ENCODE measurements around the gene SCN3A. TPM values are rescaled to one million over a fixed set of nuclear protein-coding genes. Genes with fewer than 3 reads are reported as not detected.

Gene SCN3A
- total RNA-seq, 1 donor from 2014 or later: not detected

GRCh38 chr2:165227571-165227970, 23.7 kb upstream of the SCN3A start:
- H3K9me3 Mint-ChIP-seq (ENCODE audit: unreplicated experiment): no peaks in the 10 kb centered on the region
- TF ChIP-seq, protein P1, sequence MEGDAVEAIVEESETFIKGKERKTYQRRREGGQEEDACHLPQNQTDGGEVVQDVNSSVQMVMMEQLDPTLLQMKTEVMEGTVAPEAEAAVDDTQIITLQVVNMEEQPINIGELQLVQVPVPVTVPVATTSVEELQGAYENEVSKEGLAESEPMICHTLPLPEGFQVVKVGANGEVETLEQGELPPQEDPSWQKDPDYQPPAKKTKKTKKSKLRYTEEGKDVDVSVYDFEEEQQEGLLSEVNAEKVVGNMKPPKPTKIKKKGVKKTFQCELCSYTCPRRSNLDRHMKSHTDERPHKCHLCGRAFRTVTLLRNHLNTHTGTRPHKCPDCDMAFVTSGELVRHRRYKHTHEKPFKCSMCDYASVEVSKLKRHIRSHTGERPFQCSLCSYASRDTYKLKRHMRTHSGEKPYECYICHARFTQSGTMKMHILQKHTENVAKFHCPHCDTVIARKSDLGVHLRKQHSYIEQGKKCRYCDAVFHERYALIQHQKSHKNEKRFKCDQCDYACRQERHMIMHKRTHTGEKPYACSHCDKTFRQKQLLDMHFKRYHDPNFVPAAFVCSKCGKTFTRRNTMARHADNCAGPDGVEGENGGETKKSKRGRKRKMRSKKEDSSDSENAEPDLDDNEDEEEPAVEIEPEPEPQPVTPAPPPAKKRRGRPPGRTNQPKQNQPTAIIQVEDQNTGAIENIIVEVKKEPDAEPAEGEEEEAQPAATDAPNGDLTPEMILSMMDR (IDR thresholded peaks at IDR 0.05): no peak
- H3K4me1 Mint-ChIP-seq (ENCODE audit: unreplicated experiment): no peaks in the 10 kb centered on the region
- no peak overlapping the region for H3K27ac Mint-ChIP-seq (ENCODE audit: unreplicated experiment)
- H3K4me3 Mint-ChIP-seq (ENCODE audit: unreplicated experiment): no peak overlapping the region
- no peak for DNase-seq (ENCODE audit: extremely low spot score, unreplicated experiment)
- peaks cover 4% of the 10 kb centered on the region for H3K27me3 Mint-ChIP-seq (ENCODE audit: unreplicated experiment)
- no peaks in the 10 kb centered on the region for H3K36me3 Mint-ChIP-seq (ENCODE audit: unreplicated experiment)

DNA sequence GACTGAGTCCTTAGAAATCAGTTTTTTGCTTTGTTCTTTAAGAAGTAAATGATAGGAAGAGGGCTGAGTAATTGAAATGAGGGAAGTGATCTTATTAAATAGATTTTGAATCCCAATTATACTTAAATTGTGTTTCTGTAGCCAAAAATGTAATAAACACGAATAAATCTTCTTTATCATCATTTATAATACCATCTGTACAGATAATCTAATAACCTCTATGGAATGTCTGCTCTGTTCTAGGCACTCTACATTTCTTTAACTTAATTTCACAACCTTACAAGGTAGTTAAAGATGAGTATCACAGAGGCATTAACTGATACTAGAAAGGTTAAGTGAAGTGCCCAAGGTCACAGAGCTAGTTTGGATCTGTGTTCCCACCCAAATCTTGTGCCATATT, 21.1 kb upstream of the SCN3A start:
- Mint-ChIP-seq H3K4me3 (ENCODE audit: unreplicated experiment) (no peak overlapping the region), H3K4me1 (ENCODE audit: unreplicated experiment) (no peaks in the 10 kb centered on the region), H3K9me3 (ENCODE audit: unreplicated experiment) (no peaks in the 10 kb centered on the region), H3K27me3 (ENCODE audit: unreplicated experiment) (peaks cover 4% of the 10 kb centered on the region), H3K27ac (ENCODE audit: unreplicated experiment) (no peak overlapping the region), H3K36me3 (ENCODE audit: unreplicated experiment) (no peaks in the 10 kb centered on the region)
- TF ChIP-seq, protein P1 (IDR thresholded peaks at IDR 0.05): no peak
- no peak for DNase-seq (ENCODE audit: extremely low spot score, unreplicated experiment)

DNA sequence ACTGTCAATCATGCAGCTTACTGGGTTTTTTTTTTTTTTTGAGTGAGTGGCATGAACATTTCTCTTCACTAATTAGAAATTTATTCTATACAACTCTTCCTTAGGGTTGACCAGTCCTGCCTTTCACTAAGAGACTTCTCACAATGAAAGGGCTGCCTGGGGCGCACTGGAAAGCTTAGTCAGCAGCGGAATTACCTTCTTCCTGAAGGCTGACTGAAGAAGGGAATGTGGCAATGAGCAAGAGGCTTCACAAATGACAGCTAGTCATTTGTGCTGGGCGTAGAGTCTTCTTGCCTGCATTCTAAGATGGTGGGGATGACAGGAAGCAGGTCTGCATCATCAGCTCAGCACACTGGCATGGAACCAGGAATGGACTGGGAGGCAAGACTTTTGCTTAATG, 15.6 kb upstream of the SCN3A start:
- no peaks in the 10 kb centered on the region for H3K9me3 Mint-ChIP-seq (ENCODE audit: unreplicated experiment)
- peaks cover 3% of the 10 kb centered on the region for H3K27me3 Mint-ChIP-seq (ENCODE audit: unreplicated experiment)
- no peak for DNase-seq (ENCODE audit: extremely low spot score, unreplicated experiment)
- TF ChIP-seq, protein P1 (IDR thresholded peaks at IDR 0.05): no peak
- no peaks in the 10 kb centered on the region for H3K36me3 Mint-ChIP-seq (ENCODE audit: unreplicated experiment)
- no peak overlapping the region for H3K27ac Mint-ChIP-seq (ENCODE audit: unreplicated experiment)
- H3K4me1 Mint-ChIP-seq (ENCODE audit: unreplicated experiment): no peaks in the 10 kb centered on the region
- H3K4me3 Mint-ChIP-seq (ENCODE audit: unreplicated experiment): no peak overlapping the region

DNA sequence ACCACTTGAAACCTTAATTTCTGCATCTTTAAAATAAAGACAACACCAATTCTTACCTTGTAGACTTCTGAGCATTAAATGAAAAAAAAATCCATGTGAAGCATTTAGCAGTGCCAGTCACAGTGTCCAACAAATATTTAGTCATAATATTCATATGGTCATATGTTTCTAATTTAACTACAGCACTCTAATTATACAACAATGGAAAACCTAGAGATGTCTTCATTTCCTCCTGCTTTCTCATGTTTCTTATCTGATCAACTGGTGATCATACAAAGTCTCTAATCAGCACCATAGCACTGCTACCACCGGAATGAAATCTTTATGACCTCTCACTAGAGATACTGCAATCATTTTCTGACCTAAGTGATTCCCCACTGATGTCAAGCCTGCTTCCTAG, 10.2 kb upstream of the SCN3A start:
- Mint-ChIP-seq H3K4me1 (ENCODE audit: unreplicated experiment) (no peaks in the 10 kb centered on the region), H3K27ac (ENCODE audit: unreplicated experiment) (no peak overlapping the region)
- no peak for DNase-seq (ENCODE audit: extremely low spot score, unreplicated experiment)

GRCh38 chr2:165208094-165208493, 4.2 kb upstream of the SCN3A start:
- H3K4me3 Mint-ChIP-seq (ENCODE audit: unreplicated experiment): no peak overlapping the region
- no peak overlapping the region for H3K27ac Mint-ChIP-seq (ENCODE audit: unreplicated experiment)
- peaks cover 3% of the 10 kb centered on the region for H3K4me1 Mint-ChIP-seq (ENCODE audit: unreplicated experiment)
- no peaks in the 10 kb centered on the region for H3K36me3 Mint-ChIP-seq (ENCODE audit: unreplicated experiment)
- no peak for DNase-seq (ENCODE audit: extremely low spot score, unreplicated experiment)
- H3K27me3 Mint-ChIP-seq (ENCODE audit: unreplicated experiment): peaks cover 27% of the 10 kb centered on the region
- TF ChIP-seq, protein P1 (IDR thresholded peaks at IDR 0.05): no peak
- H3K9me3 Mint-ChIP-seq (ENCODE audit: unreplicated experiment): no peaks in the 10 kb centered on the region

More for the DNA sequence above, 10.2 kb upstream of the SCN3A start:
- H3K27me3 Mint-ChIP-seq (ENCODE audit: unreplicated experiment): peaks cover 16% of the 10 kb centered on the region
- no peaks in the 10 kb centered on the region for H3K36me3 Mint-ChIP-seq (ENCODE audit: unreplicated experiment)
- H3K9me3 Mint-ChIP-seq (ENCODE audit: unreplicated experiment): no peaks in the 10 kb centered on the region
- H3K4me3 Mint-ChIP-seq (ENCODE audit: unreplicated experiment): no peak overlapping the region
- TF ChIP-seq, protein P1 (IDR thresholded peaks at IDR 0.05): no peak

Measured in osteocyte (in vitro differentiated cells).